ENCODE measurements around the gene SMTNL2. TPM values are rescaled to one million over a fixed set of nuclear protein-coding genes. Genes with fewer than 3 reads are reported as not detected.

Gene SMTNL2
- total RNA-seq, 1 donor from 2014 or later = 0.32 TPM

DNA sequence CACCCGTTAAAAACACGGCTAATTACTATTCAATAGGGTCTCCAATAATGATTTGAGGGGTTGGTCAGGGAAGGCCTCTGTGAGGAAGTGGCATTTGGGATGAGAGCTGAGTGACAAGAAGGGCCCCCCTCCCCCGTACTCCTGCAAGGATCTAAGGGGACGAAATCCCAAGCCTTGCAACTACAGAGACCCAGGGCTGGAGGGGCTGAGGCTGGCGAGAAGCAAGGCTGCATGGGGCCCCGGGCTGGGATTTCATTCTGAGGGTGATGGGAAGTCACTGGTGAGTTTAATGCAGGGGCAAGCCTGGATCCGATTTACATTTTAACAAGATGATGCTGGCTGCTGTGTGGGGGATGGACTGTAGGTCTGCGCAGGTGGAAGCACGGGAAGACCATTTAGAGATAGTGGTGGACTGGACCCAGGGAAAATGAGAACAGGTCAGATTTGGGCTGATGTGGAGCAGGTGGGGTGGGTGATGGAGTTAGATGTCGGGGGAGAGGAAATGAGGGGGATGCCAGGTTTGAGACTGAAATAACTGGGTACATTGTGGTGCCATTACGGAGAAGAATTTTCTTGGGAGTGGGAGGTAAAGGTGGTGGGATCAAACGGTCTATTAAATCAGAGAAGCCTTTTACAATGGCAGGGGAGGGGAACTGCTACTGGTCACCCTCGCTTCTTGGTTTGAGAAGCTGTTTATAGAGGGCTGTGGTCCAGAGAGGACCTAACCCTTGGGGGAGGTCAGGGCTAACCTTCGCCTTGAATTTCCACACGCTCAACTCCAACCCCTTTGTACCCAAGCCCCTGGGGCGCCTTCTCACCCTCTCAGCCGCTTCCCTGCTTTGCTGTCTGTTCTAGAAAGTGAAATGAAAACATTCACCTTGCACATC lies 28.2 kb upstream of the SMTNL2 start:
- H3K4me3 Mint-ChIP-seq (ENCODE audit: unreplicated experiment) = peak overlapping the region; percentile 92
- peak overlapping the region; percentile 94 for H3K27ac Mint-ChIP-seq (ENCODE audit: unreplicated experiment)
- peaks cover under 1% of the 10 kb centered on the region for H3K36me3 Mint-ChIP-seq (ENCODE audit: low read depth)
- TF ChIP-seq, protein P1, sequence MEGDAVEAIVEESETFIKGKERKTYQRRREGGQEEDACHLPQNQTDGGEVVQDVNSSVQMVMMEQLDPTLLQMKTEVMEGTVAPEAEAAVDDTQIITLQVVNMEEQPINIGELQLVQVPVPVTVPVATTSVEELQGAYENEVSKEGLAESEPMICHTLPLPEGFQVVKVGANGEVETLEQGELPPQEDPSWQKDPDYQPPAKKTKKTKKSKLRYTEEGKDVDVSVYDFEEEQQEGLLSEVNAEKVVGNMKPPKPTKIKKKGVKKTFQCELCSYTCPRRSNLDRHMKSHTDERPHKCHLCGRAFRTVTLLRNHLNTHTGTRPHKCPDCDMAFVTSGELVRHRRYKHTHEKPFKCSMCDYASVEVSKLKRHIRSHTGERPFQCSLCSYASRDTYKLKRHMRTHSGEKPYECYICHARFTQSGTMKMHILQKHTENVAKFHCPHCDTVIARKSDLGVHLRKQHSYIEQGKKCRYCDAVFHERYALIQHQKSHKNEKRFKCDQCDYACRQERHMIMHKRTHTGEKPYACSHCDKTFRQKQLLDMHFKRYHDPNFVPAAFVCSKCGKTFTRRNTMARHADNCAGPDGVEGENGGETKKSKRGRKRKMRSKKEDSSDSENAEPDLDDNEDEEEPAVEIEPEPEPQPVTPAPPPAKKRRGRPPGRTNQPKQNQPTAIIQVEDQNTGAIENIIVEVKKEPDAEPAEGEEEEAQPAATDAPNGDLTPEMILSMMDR (IDR thresholded peaks at IDR 0.05) = no peak
- H3K27me3 Mint-ChIP-seq (ENCODE audit: low read depth) = peaks cover under 1% of the 10 kb centered on the region
- no peaks in the 10 kb centered on the region for H3K9me3 Mint-ChIP-seq (ENCODE audit: low read depth)
- no peak for DNase-seq (ENCODE audit: low spot score)
- peaks cover 27% of the 10 kb centered on the region for H3K4me1 Mint-ChIP-seq (ENCODE audit: low read depth)

DNA sequence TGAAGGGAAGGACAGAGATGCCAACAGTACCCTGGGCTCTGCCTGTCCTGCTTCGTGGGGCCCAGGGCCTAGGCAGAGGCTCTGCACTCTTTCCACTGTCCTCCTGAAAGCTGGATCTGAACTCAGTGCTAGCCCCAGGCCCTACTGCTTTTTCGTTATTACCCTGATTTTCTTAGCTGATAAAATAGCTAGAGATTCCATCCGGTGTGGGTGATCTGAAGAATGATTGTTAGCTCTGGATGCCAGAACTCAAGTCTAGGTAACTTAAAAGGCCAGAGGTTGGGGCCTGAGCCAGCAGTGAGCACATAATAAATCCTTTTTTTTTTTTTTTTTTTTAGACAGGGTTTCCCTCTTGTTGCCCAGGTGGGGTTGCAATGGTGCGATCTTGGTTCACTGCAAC lies 27.3 kb upstream of the SMTNL2 start:
- no peak overlapping the region for H3K27ac Mint-ChIP-seq (ENCODE audit: unreplicated experiment)
- peaks cover 27% of the 10 kb centered on the region for H3K4me1 Mint-ChIP-seq (ENCODE audit: low read depth)
- TF ChIP-seq, protein P1 (IDR thresholded peaks at IDR 0.05) = no peak
- peaks cover 10% of the 10 kb centered on the region for H3K27me3 Mint-ChIP-seq (ENCODE audit: low read depth)
- no peak overlapping the region for H3K4me3 Mint-ChIP-seq (ENCODE audit: unreplicated experiment)
- no peaks in the 10 kb centered on the region for H3K9me3 Mint-ChIP-seq (ENCODE audit: low read depth)
- no peaks in the 10 kb centered on the region for H3K36me3 Mint-ChIP-seq (ENCODE audit: low read depth)
- DNase-seq (ENCODE audit: low spot score) = no peak

DNA sequence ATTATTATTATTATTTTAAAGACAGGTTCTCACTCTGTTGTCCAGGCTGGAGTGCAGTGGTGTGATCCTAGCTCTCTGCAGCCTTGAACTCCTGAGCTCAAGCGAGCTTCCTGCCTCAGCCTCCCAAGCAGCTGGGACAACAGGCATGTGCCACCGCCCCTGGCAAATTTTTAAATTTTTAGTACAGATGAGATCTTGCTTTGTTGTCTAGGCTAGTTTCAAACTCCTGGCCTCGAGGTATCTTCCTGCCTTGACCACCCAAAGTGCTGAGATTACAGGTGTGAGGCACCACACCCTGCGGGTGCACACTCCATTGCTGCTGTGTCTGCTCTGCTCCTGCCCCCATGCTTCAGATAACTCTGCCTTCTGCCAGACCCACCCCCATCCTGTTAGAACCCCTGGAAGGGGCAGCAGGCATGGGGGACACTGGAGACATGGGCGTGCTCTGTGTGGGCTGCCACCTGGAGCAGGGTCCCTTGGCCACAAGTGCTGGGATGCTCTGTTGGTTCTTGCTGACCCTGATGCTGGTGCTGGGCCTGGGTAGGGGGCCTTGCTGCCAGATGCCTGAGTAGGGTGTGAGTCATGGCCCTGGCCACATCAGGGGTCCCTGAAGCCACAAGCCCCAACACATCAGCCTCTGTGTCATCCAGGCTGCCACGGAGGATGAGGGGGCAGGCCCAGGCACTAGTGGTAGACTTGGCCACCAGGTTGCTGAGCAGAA lies 26.5 kb upstream of the SMTNL2 start:
- H3K4me3 Mint-ChIP-seq (ENCODE audit: unreplicated experiment) = no peak overlapping the region
- peaks cover 10% of the 10 kb centered on the region for H3K27me3 Mint-ChIP-seq (ENCODE audit: low read depth)
- no peak for DNase-seq (ENCODE audit: low spot score)
- H3K36me3 Mint-ChIP-seq (ENCODE audit: low read depth) = no peaks in the 10 kb centered on the region
- no peaks in the 10 kb centered on the region for H3K9me3 Mint-ChIP-seq (ENCODE audit: low read depth)
- TF ChIP-seq, protein P1 (IDR thresholded peaks at IDR 0.05) = no peak
- H3K27ac Mint-ChIP-seq (ENCODE audit: unreplicated experiment) = no peak overlapping the region
- H3K4me1 Mint-ChIP-seq (ENCODE audit: low read depth) = peaks cover 27% of the 10 kb centered on the region

DNA sequence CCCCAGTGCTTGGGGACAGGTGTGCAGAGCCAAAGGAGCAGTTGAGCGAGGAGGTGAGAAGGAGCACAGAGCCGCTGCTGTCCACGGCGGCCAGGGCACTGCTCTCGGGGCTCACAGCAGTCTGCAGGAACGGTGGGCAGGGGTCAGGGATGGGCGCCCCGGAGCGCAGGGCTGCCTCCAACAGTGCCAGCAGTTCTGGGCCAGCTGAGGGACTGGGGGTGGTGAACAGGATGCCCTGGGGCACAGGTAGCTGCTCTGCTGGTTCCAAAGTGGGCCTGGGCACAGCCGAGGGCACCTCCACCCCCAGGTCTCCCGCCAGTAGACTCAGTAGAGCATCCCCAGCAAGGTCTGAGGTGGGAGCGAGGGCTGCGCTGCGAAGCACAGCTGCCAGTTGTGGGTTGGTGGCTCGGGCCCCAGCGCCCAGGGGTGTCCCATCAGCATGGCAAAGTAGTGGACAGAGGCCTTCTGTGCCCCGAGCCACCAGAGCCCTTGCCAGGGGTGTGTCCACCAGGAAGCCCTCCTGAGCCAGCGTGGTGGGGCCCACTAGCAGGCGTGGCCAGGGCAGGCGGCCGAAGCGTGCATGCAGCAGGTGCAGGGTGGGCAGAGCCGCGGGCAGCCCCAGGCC lies 25.9 kb upstream of the SMTNL2 start:
- TF ChIP-seq, protein P1 (IDR thresholded peaks at IDR 0.05) = no peak
- DNase-seq (ENCODE audit: low spot score) = no peak
- H3K4me1 Mint-ChIP-seq (ENCODE audit: low read depth) = peaks cover 27% of the 10 kb centered on the region
- no peaks in the 10 kb centered on the region for H3K36me3 Mint-ChIP-seq (ENCODE audit: low read depth)
- no peak overlapping the region for H3K4me3 Mint-ChIP-seq (ENCODE audit: unreplicated experiment)
- peaks cover 10% of the 10 kb centered on the region for H3K27me3 Mint-ChIP-seq (ENCODE audit: low read depth)
- H3K9me3 Mint-ChIP-seq (ENCODE audit: low read depth) = no peaks in the 10 kb centered on the region
- H3K27ac Mint-ChIP-seq (ENCODE audit: unreplicated experiment) = no peak overlapping the region

Data from chondrocyte (in vitro differentiated cells).